GM19468 (cell line): ENCODE measurements around the gene PIH1D1.
A peak's percentile ranks its signal among the peaks of the same experiment; 100 is the strongest.
"Not testable (repeated sequence)": the region's sequence is repeated elsewhere in the genome, so short reads cannot be mapped to it uniquely, and the experiment has no call there.

Experiments
- ATAC-seq: cut with Tn5 transposase; IDR thresholded peaks from one replicate; pipeline ENCODE4 v1.9.1; 2021; ENCODE audit warnings: mild to moderate bottlenecking, moderate library complexity, moderate number of reproducible peaks; ENCODE audit not compliant: unreplicated experiment; ENCODE audit errors: extremely low read depth

PIH1D1 gene

GRCh38 chr19:49486232-49486631 is 34.6 kb upstream of the PIH1D1 start:
- no peak for ATAC-seq

- no peak for ATAC-seq
These were observed 29.5 kb upstream of the PIH1D1 start for GRCh38 chr19:49481020-49481683.

GRCh38 chr19:49479975-49480628 is 28.5 kb upstream of the PIH1D1 start:
- no peak for ATAC-seq

GRCh38 chr19:49475995-49476880 is 24.6 kb upstream of the PIH1D1 start:
- ATAC-seq, result no peak

GRCh38 chr19:49475191-49475917 is 23.7 kb upstream of the PIH1D1 start:
- ATAC-seq, result no peak

GRCh38 chr19:49474542-49474924 is 22.9 kb upstream of the PIH1D1 start:
- ATAC-seq, result no peak

- no peak for ATAC-seq
These were observed 22.4 kb upstream of the PIH1D1 start, which contains the start of gene FLT3LG for GRCh38 chr19:49473868-49474541. FLT3LG (plus strand) TSS chr19:49474215; CDS start chr19:49474640, 425 bp downstream.

GRCh38 chr19:49473501-49473867 is 21.9 kb upstream of the PIH1D1 start:
- not testable (repeated sequence) for ATAC-seq

GRCh38 chr19:49472936-49473335 is 21.3 kb upstream of the PIH1D1 start:
- no peak for ATAC-seq

- ATAC-seq, result no peak
These were observed 19.0 kb upstream of the PIH1D1 start for GRCh38 chr19:49470615-49470978.

- ATAC-seq, result peak; percentile 53
These were observed 18.4 kb upstream of the PIH1D1 start for GRCh38 chr19:49469828-49470614.

GRCh38 chr19:49468746-49469447 is 17.3 kb upstream of the PIH1D1 start:
- ATAC-seq, result no peak

- ATAC-seq, result no peak
These were observed 16.6 kb upstream of the PIH1D1 start for GRCh38 chr19:49468199-49468598.

- no peak for ATAC-seq
These were observed 13.8 kb upstream of the PIH1D1 start for GRCh38 chr19:49465371-49465770.

GRCh38 chr19:49463960-49464740 is 12.5 kb upstream of the PIH1D1 start:
- no peak for ATAC-seq

GRCh38 chr19:49462492-49462891 is 10.9 kb upstream of the PIH1D1 start:
- ATAC-seq, result no peak

- no peak for ATAC-seq
These were observed 10.0 kb upstream of the PIH1D1 start for GRCh38 chr19:49461656-49462055.

GRCh38 chr19:49461130-49461529 is 9.5 kb upstream of the PIH1D1 start:
- not testable (repeated sequence) for ATAC-seq
